ENCODE data around the gene CATSPER4. TPM values are rescaled to one million over a fixed set of nuclear protein-coding genes. Genes with fewer than 3 reads are reported as not detected.

CATSPER4 gene
- total RNA-seq, 1 experiment from 2014 or later: not detected

DNA sequence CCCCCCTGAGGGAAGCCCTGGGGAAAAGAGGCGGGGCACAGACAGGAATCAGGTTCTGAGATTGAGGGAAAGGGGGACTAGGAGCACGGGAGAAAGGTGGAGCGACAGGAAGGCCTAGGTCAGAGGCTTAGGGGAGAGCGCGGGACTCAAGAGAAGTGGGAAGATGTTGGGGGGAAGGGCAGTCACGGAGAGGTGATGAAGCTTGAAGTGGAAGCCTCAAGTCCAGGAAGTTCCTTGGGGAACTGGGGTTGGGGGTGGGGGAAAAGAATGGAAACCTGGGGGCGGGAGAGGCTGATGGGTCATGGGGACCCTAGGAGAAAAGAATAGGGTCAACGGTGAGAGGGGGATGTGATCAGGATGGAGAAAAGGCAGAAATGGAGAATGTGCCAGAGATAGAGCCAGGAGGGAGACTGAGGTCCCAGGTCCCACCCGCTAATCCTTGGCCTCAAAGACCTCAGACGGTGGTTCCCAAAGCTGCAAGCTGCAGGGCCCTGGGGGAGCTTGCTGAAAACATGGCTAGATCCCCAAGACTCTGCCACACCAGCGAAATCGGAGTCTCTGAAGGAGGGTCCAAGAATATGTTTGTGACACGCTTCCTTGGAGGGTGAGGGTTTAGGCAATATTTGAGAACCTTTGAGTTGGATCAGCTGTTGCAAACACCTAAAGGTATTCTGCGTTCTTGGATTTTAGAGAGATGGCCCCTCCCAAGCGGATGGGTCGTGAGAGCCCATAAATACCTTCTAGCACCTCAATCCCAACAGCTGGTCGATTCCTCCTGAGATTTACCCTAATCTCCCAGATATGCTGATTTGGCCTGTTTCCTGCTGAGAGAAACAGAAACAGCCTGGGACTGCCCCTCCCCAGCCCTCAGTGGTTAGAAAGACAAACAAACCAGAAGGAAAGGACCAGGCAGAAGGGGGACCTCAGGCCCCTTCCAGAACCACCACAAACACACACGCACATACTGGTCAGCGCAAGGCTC is 25.2 kb upstream of the CATSPER4 start:
- H3K27ac ChIP-seq (ENCODE audit: insufficient read length, low read depth, low read length): no peak overlapping the region
- H4K5ac ChIP-seq (ENCODE audit: insufficient read length, low read depth, low read length): no peak overlapping the region
- no peak overlapping the region for H2AFZ ChIP-seq (ENCODE audit: low read length)
- H3K79me1 ChIP-seq (ENCODE audit: insufficient read depth, low read depth, low read length, poor library complexity, severe bottlenecking): no peaks in the 10 kb centered on the region
- H3K79me2 ChIP-seq (ENCODE audit: insufficient read depth, low read length): no peaks in the 10 kb centered on the region; the same call in 1 of the 2 replicates
- peak overlapping the region; percentile 8; the same call in 1 of the 2 replicates for H3K14ac ChIP-seq (ENCODE audit: insufficient read depth, low read length)
- no peak overlapping the region for H2AK5ac ChIP-seq (ENCODE audit: insufficient read length, low read length)
- Mint-ChIP-seq H3K4me3 (peak overlapping the region; percentile 69 to 84), H3K9me3 (peaks cover 0 to 4% of the 10 kb centered on the region in 2 experiments; a peak in 1 of 5 replicates), H3K27ac (peak overlapping the region; percentile 40 to 80 (median 75); a peak in 6 of 7 replicates), H3K27me3 (ENCODE audit: low read depth) (peaks cover 75% of the 10 kb centered on the region), H3K4me1 (peaks cover 34 to 54% of the 10 kb centered on the region in 2 experiments), H3K36me3 (ENCODE audit: insufficient read depth in 1 of 3, low read depth in 3 of 3) (no peaks in the 10 kb centered on the region)
- no peaks in the 10 kb centered on the region for H3K9me3 ChIP-seq (ENCODE audit: control insufficient read depth, low read depth, low read length)
- no peak overlapping the region for H2BK20ac ChIP-seq (ENCODE audit: low read depth, low read length, poor library complexity, severe bottlenecking)
- no CpG with 5 or more reads among the region's 19 CpGs for WGBS (ENCODE audit: extremely low coverage, insufficient read length, low lambda C conversion rate)
- no peak overlapping the region for H3K9ac ChIP-seq (ENCODE audit: extremely low read depth, insufficient read length, low read length)
- H3K56ac ChIP-seq (ENCODE audit: insufficient read length, low read depth, low read length): no peak overlapping the region
- H3T11ph ChIP-seq (ENCODE audit: low read length): no peak overlapping the region
- peak overlapping the region; percentile 64 for H3K4me2 ChIP-seq (ENCODE audit: insufficient read depth, insufficient read length, low read length)
- no peak overlapping the region for H2BK5ac ChIP-seq (ENCODE audit: insufficient read length, low read length)
- H4K91ac ChIP-seq (ENCODE audit: insufficient read length, low read depth, low read length): no peak overlapping the region
- no peak overlapping the region for H4K8ac ChIP-seq (replicated peaks; ENCODE audit: insufficient read length, low read depth, low read length)
- peaks cover 6% of the 10 kb centered on the region; the same call in 1 of the 2 replicates for H3K4me1 ChIP-seq (ENCODE audit: insufficient read depth, low read length)
- H4K20me1 ChIP-seq (ENCODE audit: control insufficient read depth, insufficient read depth, insufficient read length): no peaks in the 10 kb centered on the region
- peak overlapping the region; percentile 60 for H3K18ac ChIP-seq (ENCODE audit: insufficient read length, low read depth, low read length)
- H2BK120ac ChIP-seq (ENCODE audit: low read depth, low read length, poor library complexity, severe bottlenecking): no peak overlapping the region
- TF ChIP-seq CTCF (conservative IDR thresholded peaks at IDR 0.05): no peak
- DNase-seq: no peak
- H3K27me3 ChIP-seq (ENCODE audit: insufficient read depth, low read length): peaks cover 28% of the 10 kb centered on the region; the same call in 1 of the 2 replicates
- no peak overlapping the region for H2BK12ac ChIP-seq (ENCODE audit: insufficient read length, low read depth, low read length)
- peaks cover 21% of the 10 kb centered on the region for H3K23me2 ChIP-seq (ENCODE audit: insufficient read length, low read depth, low read length, poor library complexity, severe bottlenecking)
- no peak overlapping the region for H2BK15ac ChIP-seq (ENCODE audit: low read depth, low read length)
- H3K4ac ChIP-seq (ENCODE audit: low read depth, low read length): no peak overlapping the region
- no peak overlapping the region for H3K23ac ChIP-seq (ENCODE audit: insufficient read length, low read depth, low read length)
